GM23248 (cell line): ENCODE measurements around the gene NIF3L1. TPM values are rescaled to one million over a fixed set of nuclear protein-coding genes. Genes with fewer than 3 reads are reported as not detected.
A peak's percentile ranks its signal among the peaks of the same experiment; 100 is the strongest.

Experiments
- DNase-seq: peaks from one replicate; pipeline ENCODE4 v3.0.0-alpha.2; 2015
- H2AFZ ChIP-seq: fragments of 200-600 bp; sonication (generic); 2 replicates; pipeline ENCODE4 v1.6.1; 2016; ENCODE audit warnings: antibody characterized with exemption
- H3F3A ChIP-seq: fragments of 200-600 bp; sonication (generic); 2 replicates; pipeline ENCODE4 v1.6.1; 2016; ENCODE audit warnings: mild to moderate bottlenecking, antibody characterized with exemption, mixed run types; ENCODE audit not compliant: insufficient read depth
- H3K27ac ChIP-seq: fragments of 200-600 bp; sonication (generic); 2 replicates; pipeline ENCODE4 v1.5.1; 2016; ENCODE audit warnings: mild to moderate bottlenecking
- H3K27me3 ChIP-seq: fragments of 200-600 bp; sonication (generic); replicated peaks from 2 replicates; pipeline ENCODE4 v1.6.1; 2016; ENCODE audit warnings: mild to moderate bottlenecking; ENCODE audit not compliant: insufficient read depth
- H3K36me3 ChIP-seq: fragments of 200-600 bp; sonication (generic); 2 replicates; pipeline ENCODE4 v1.6.1; 2016; ENCODE audit warnings: low read depth, mild to moderate bottlenecking
- H3K4me1 ChIP-seq: fragments of 200-600 bp; sonication (generic); 2 replicates; pipeline ENCODE4 v1.6.1; 2016; ENCODE audit warnings: mild to moderate bottlenecking; ENCODE audit not compliant: insufficient read depth
- H3K4me2 ChIP-seq: fragments of 200-600 bp; sonication (generic); one replicate; pipeline ENCODE4 v1.6.1; 2016; ENCODE audit warnings: mild to moderate bottlenecking; ENCODE audit not compliant: unreplicated experiment
- H3K4me3 ChIP-seq: fragments of 200-600 bp; sonication (generic); 2 replicates; pipeline ENCODE4 v1.5.1; 2016; ENCODE audit warnings: mild to moderate bottlenecking
- H3K79me2 ChIP-seq: fragments of 200-600 bp; sonication (generic); 2 replicates; pipeline ENCODE4 v1.6.1; 2016; ENCODE audit warnings: mild to moderate bottlenecking; ENCODE audit not compliant: insufficient read depth
- H3K9ac ChIP-seq: fragments of 200-600 bp; sonication (generic); 2 replicates; pipeline ENCODE4 v1.6.1; 2016; ENCODE audit warnings: mild to moderate bottlenecking
- H3K9me2 ChIP-seq: fragments of 200-600 bp; sonication (generic); 2 replicates; pipeline ENCODE4 v1.6.1; 2016; ENCODE audit warnings: mixed run types, mild to moderate bottlenecking, moderate library complexity; ENCODE audit not compliant: insufficient read depth
- H3K9me3 ChIP-seq: fragments of 200-600 bp; sonication (generic); one replicate; pipeline ENCODE4 v1.6.1; 2017; ENCODE audit warnings: low read depth
- H4K20me1 ChIP-seq: fragments of 200-600 bp; sonication (generic); 2 replicates; pipeline ENCODE4 v1.6.0; 2016; ENCODE audit not compliant: insufficient read depth
- EZH2 ChIP-seq: fragments of 200-600 bp; sonication (generic); IDR thresholded peaks from 2 replicates; pipeline ENCODE4 v1.6.1; 2018; ENCODE audit warnings: antibody characterized with exemption, mild to moderate bottlenecking; ENCODE audit not compliant: insufficient read depth, poor library complexity, severe bottlenecking
- EZH2phosphoT487 ChIP-seq: fragments of 200-600 bp; sonication (generic); IDR thresholded peaks from 2 replicates; pipeline ENCODE4 v1.6.1; 2018; ENCODE audit warnings: antibody characterized with exemption, moderate library complexity, mild to moderate bottlenecking, low read depth; ENCODE audit not compliant: insufficient read depth
- whole genome bisulfite sequencing, 2 experiments: methylation state at CpG; one replicate each; pipeline ENCODE4 v1.1.6; 2015 to 2017; ENCODE audit warnings: low lambda C conversion rate in 2 of 2, low coverage in 1 of 2; ENCODE audit errors: missing lambda C conversion rate in 2 of 2; 5-methylcytosine and 5-hydroxymethylcytosine counted together
- in situ Hi-C: fragments of 300-500 bp; cut with MboI; formaldehyde crosslinking; loops from 2 replicates; pipeline ENCODE4 v1.15.0; 2020
- polyA plus RNA-seq: library from polyadenylated mRNA; unstranded; fragments of >200 nt; fragmentation: Nextera tagmentation; extraction: Ambion mirVana; gene quantifications from 2 replicates; pipeline ENCODE4 v1.2.1, GENCODE V29; 2016
- total RNA-seq: library from RNA; depleted of rRNA; stranded (reverse); fragments of >200 nt; shearing (Covaris generic); gene quantifications from 2 replicates; pipeline ENCODE4 v1.2.3, GENCODE V29; 2014

Gene NIF3L1
- total and polyA plus RNA-seq, 2 experiments from 2014 or later, result 21.5 to 26.7 TPM

DNA sequence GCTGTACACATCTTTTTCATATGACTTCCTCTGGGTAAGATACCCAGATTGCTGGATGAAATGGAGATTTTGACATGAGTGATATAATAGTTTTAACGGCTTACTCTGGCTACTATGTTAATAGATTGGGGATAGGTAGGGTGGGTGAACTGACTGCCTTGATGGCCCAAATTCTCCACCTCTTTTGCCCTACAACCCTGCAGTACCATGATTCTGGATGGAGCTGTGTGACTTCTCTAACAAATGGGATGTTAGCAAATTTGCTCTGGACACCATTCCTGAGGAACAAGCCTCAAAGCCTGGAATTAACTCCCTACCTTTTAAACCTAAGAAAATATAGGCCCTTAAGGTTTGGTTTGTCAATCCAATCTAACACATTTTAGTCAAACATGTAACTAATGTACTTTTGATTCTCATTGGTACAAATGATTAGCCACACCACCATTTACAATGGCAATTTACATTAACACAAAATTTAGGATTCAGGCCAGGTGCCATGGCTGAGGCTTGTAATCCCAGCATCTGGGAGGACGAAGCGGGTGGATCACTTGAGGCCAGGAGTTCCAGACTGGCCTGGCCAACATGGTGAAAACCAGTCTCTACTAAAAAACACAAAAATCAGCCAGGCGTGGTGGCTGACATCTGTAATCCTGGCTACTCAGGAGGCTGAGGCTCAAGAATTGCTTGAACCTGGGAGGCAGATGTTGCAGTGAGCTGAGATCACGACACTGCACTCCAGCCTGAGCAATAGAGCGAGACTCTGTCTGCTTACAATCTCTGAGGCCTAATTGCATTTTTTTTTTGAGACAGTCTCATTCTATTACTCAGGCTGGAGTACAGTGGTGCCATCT, 37.5 kb upstream of the NIF3L1 start:
- H3K4me3 ChIP-seq, result no peak overlapping the region
- H3F3A ChIP-seq, result peaks cover 80% of the 10 kb centered on the region
- in situ Hi-C loops, result loop anchor here (25.0 kb wide), 1 partner anchor 889 kb away; the partner anchor contains the start of genes MAIP1 and TYW5
- no peak overlapping the region for H3K27ac ChIP-seq
- peaks cover 56% of the 10 kb centered on the region for H3K36me3 ChIP-seq
- no peaks in the 10 kb centered on the region for H3K27me3 ChIP-seq
- no peak overlapping the region for H3K4me2 ChIP-seq
- no peak overlapping the region for H2AFZ ChIP-seq
- no peaks in the 10 kb centered on the region for H3K4me1 ChIP-seq
- H3K9me2 ChIP-seq, result no peaks in the 10 kb centered on the region
- H3K9ac ChIP-seq, result no peak overlapping the region
- H3K79me2 ChIP-seq, result peaks cover 50% of the 10 kb centered on the region
- DNase-seq, result no peak
- TF ChIP-seq EZH2phosphoT487 (no peak), EZH2 (no peak)
- 83 to 86% methylated on average over 6 of the region's 6 CpGs for WGBS, 2 experiments
- peaks cover 6% of the 10 kb centered on the region; the same call in 1 of the 2 replicates for H4K20me1 ChIP-seq
- no peaks in the 10 kb centered on the region for H3K9me3 ChIP-seq

DNA sequence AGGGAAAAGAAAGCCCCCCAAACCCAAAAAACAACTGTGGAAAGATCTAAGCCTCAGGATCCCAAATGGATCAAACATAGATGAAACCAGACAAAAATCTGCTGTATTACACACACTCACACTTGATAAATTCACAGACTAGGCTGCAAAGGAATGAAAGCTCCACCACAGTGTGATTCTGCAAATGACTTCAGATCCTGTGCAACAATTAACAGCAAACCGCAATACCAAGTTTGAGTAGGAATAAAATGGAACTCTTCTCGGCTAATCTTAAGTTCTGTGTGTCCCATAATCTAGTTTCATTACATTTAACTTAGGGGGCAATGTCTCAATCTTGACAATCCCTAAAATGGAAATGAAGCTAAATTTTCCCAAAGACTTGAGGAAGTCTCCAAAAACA, 36.6 kb upstream of the NIF3L1 start:
- Histone ChIP-seq H4K20me1 (peaks cover 8% of the 10 kb centered on the region; the same call in 1 of the 2 replicates), H3K79me2 (peaks cover 60% of the 10 kb centered on the region), H3K4me1 (no peaks in the 10 kb centered on the region), H3K4me2 (no peak overlapping the region), H3F3A (peaks cover 89% of the 10 kb centered on the region), H3K9ac (no peak overlapping the region), H3K27me3 (no peaks in the 10 kb centered on the region), H3K9me3 (no peaks in the 10 kb centered on the region), H3K9me2 (no peaks in the 10 kb centered on the region), H2AFZ (no peak overlapping the region), H3K4me3 (no peak overlapping the region), H3K27ac (no peak overlapping the region), H3K36me3 (peaks cover 66% of the 10 kb centered on the region)
- no peak for TF ChIP-seq EZH2phosphoT487
- TF ChIP-seq EZH2, result no peak
- in situ Hi-C loops, result loop anchor here (25.0 kb wide), 1 partner anchor 890 kb away; the partner anchor contains the start of genes MAIP1 and TYW5
- DNase-seq, result no peak
- WGBS, 2 experiments, result 98% methylated on average over 2 of the region's 2 CpGs

DNA sequence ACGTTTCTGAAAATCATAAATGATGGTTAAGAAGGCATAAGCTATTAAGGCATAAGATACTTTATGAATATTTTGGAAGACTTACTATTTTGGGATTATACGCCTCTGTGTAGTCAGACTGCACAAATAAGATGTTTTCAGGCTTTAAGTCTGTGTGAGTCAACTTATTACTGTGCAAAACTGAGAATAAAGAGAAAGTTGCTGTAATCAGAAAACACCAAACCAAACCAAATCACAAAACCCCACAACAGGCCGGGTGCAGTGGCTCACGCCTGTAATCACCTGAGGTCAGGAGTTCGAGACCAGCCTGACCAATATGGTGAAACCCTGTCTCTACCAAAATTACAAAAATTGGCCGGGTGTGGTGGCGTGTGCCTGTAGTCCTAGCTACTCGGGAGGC, 32.4 kb upstream of the NIF3L1 start:
- Histone ChIP-seq H3K4me2 (no peak overlapping the region), H3K9me2 (no peaks in the 10 kb centered on the region), H3K4me1 (peaks cover 31% of the 10 kb centered on the region), H3K4me3 (no peak overlapping the region), H3K79me2 (peaks cover 100% of the 10 kb centered on the region), H4K20me1 (peaks cover 25% of the 10 kb centered on the region), H3F3A (peaks cover 87% of the 10 kb centered on the region), H3K9me3 (no peaks in the 10 kb centered on the region), H3K27me3 (no peaks in the 10 kb centered on the region), H3K27ac (no peak overlapping the region), H3K9ac (no peak overlapping the region), H2AFZ (no peak overlapping the region), H3K36me3 (peaks cover 92% of the 10 kb centered on the region)
- TF ChIP-seq EZH2phosphoT487, result no peak
- TF ChIP-seq EZH2, result no peak
- in situ Hi-C loops, result loop anchor here (25.0 kb wide), 1 partner anchor 895 kb away; the partner anchor contains the start of genes MAIP1 and TYW5
- 86 to 87% methylated on average over 8 of the region's 8 CpGs for WGBS, 2 experiments
- no peak for DNase-seq

DNA sequence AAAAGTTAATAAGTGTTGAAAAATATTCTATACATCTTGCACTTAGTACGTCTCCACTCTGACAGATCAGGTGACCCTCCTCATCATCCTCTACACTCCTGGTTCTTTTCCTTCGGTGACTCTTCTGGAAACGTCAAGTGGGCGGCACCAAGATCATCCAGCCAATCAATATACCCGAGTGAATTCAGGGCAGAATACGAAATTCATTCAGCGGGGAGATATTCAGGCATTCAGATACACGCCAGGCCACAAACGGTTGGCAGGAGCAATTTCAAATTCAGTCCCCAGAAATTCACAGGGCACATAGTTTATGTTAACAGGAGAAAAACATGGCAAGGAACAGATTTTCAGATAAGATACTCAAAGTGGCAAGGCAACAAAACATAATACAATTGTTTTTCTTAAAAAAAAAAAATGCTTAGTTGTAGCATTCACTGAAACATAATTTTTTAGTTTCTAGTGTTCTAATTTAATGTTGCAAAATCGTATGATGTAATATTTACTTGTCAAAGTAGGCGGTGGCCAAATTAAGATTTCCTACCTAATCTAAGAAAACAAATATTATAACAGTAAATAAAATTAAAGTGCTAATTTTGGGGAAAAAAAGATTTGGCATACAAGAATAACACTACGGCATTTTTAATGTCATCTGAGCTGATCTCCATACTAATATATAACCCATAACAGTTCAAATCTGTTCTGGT, 28.9 kb upstream of the NIF3L1 start:
- 12 to 13% methylated on average over 12 of the region's 12 CpGs for WGBS, 2 experiments
- Histone ChIP-seq H3F3A (peaks cover 68% of the 10 kb centered on the region), H4K20me1 (peaks cover 23% of the 10 kb centered on the region), H3K9me2 (no peaks in the 10 kb centered on the region), H3K9me3 (no peaks in the 10 kb centered on the region), H3K4me1 (peaks cover 39% of the 10 kb centered on the region), H3K4me3 (peak overlapping the region; percentile 98), H3K4me2 (peak overlapping the region; percentile 85), H3K27me3 (no peaks in the 10 kb centered on the region), H3K9ac (peak overlapping the region; percentile 100), H3K36me3 (peaks cover 57% of the 10 kb centered on the region), H3K79me2 (peaks cover 92% of the 10 kb centered on the region), H2AFZ (no peak overlapping the region), H3K27ac (peak overlapping the region; percentile 99)
- peak; percentile 86 for DNase-seq
- in situ Hi-C loops, result loop anchor here (25.0 kb wide), 1 partner anchor 898 kb away; the partner anchor contains the start of genes MAIP1 and TYW5
- TF ChIP-seq EZH2 (no peak), EZH2phosphoT487 (no peak)
